Spinal cord (tissue), 10 donors: ENCODE data around the gene RAI1. TPM values are rescaled to one million over a fixed set of nuclear protein-coding genes. Genes with fewer than 3 reads are reported as not detected.

Experiments used
- DNase-seq, 6 donors: peaks; one replicate each; pipeline versions ENCODE4 v3.0.0 to v3.0.0-alpha.2; 2013 to 2015; ENCODE audit warnings: low spot score in 6 of 6, low read depth in 4 of 6
- H3K27ac ChIP-seq: one replicate; pipeline ENCODE4 v1.5.1; 2013; ENCODE audit warnings: low read depth, low read length, control low read depth
- H3K27me3 ChIP-seq: one replicate; pipeline ENCODE4 v1.6.1; 2013; ENCODE audit warnings: low read length; ENCODE audit not compliant: control insufficient read depth, insufficient read depth
- H3K36me3 ChIP-seq: one replicate; pipeline ENCODE4 v1.6.1; 2013; ENCODE audit warnings: low read length; ENCODE audit not compliant: control insufficient read depth, insufficient read depth
- H3K4me1 ChIP-seq: one replicate; pipeline ENCODE4 v1.6.1; 2013; ENCODE audit warnings: low read length; ENCODE audit not compliant: control insufficient read depth, insufficient read depth
- H3K4me3 ChIP-seq: one replicate; pipeline ENCODE4 v1.5.1; 2013; ENCODE audit warnings: low read depth, low read length, control low read depth
- H3K9me3 ChIP-seq: one replicate; pipeline ENCODE4 v1.6.1; 2013; ENCODE audit warnings: low read length; ENCODE audit not compliant: control insufficient read depth, insufficient read depth
- WGBS: methylation state at CpG from one replicate; pipeline ENCODE4 v1.1.5; 2013; ENCODE audit warnings: missing lambda C conversion rate; ENCODE audit not compliant: insufficient coverage; 5-methylcytosine and 5-hydroxymethylcytosine counted together
- polyA plus RNA-seq, 2 donors: library from polyadenylated mRNA; unstranded; fragments of 120-200 nt; gene quantifications; one replicate each; pipeline ENCODE4 v1.2.1, GENCODE V29; 2013; ENCODE audit not compliant: insufficient read length in 2 of 2
- total RNA-seq, 2 donors: library from RNA; depleted of rRNA in 1 of 2; stranded (reverse); fragments of 120-200 nt in 1 of 2; fragments of >200 nt in 1 of 2; gene quantifications; one replicate each; pipeline versions ENCODE4 v1.2.3 to v1.2.4, GENCODE V29; 2013 to 2014
- donor health status: healthy.

The RAI1 gene
- total and polyA plus RNA-seq, 4 donors, result 12.5 to 45.2 (median 25.3) TPM

- peaks cover 93% of the 10 kb centered on the region for H3K4me1 ChIP-seq
- no peak overlapping the region for H3K4me3 ChIP-seq
- no peak for DNase-seq
- H3K36me3 ChIP-seq, result peaks cover 25% of the 10 kb centered on the region
- H3K9me3 ChIP-seq, result no peaks in the 10 kb centered on the region
- no peak overlapping the region for H3K27ac ChIP-seq
- no peaks in the 10 kb centered on the region for H3K27me3 ChIP-seq
- WGBS, result 20% methylated on average over 1 of the region's 2 CpGs
Observed at GRCh38 chr17:17786998-17787397, 105.7 kb downstream of the RAI1 start.

GRCh38 chr17:17787568-17787967, 106.3 kb downstream of the RAI1 start:
- H3K4me1 ChIP-seq, result peaks cover 97% of the 10 kb centered on the region
- H3K9me3 ChIP-seq, result no peaks in the 10 kb centered on the region
- DNase-seq, result no peak
- no peaks in the 10 kb centered on the region for H3K27me3 ChIP-seq
- H3K4me3 ChIP-seq, result no peak overlapping the region
- WGBS, result 83% methylated on average over 4 of the region's 7 CpGs
- no peak overlapping the region for H3K27ac ChIP-seq
- H3K36me3 ChIP-seq, result peaks cover 25% of the 10 kb centered on the region

GRCh38 chr17:17788967-17789366, 107.7 kb downstream of the RAI1 start:
- no peak overlapping the region for H3K27ac ChIP-seq
- H3K36me3 ChIP-seq, result peaks cover 36% of the 10 kb centered on the region
- DNase-seq, result no peak
- no peak overlapping the region for H3K4me3 ChIP-seq
- no peaks in the 10 kb centered on the region for H3K9me3 ChIP-seq
- peaks cover 100% of the 10 kb centered on the region for H3K4me1 ChIP-seq
- H3K27me3 ChIP-seq, result no peaks in the 10 kb centered on the region
- WGBS, result 58% methylated on average over 5 of the region's 8 CpGs

GRCh38 chr17:17789410-17789809, 108.2 kb downstream of the RAI1 start:
- no peak for DNase-seq
- Histone ChIP-seq H3K36me3 (peaks cover 41% of the 10 kb centered on the region), H3K4me3 (no peak overlapping the region), H3K27ac (peak overlapping the region; percentile 4), H3K4me1 (peaks cover 100% of the 10 kb centered on the region), H3K27me3 (no peaks in the 10 kb centered on the region), H3K9me3 (no peaks in the 10 kb centered on the region)
- WGBS, result 76% methylated on average over 6 of the region's 6 CpGs

GRCh38 chr17:17789828-17790636, 108.8 kb downstream of the RAI1 start:
- 22% methylated on average over 4 of the region's 12 CpGs for WGBS
- no peaks in the 10 kb centered on the region for H3K9me3 ChIP-seq
- peak in 1 of 6 donors; percentile 94 for DNase-seq
- peaks cover 97% of the 10 kb centered on the region for H3K4me1 ChIP-seq
- H3K4me3 ChIP-seq, result no peak overlapping the region
- peak overlapping the region; percentile 4 for H3K27ac ChIP-seq
- no peaks in the 10 kb centered on the region for H3K27me3 ChIP-seq
- H3K36me3 ChIP-seq, result peaks cover 47% of the 10 kb centered on the region

DNA sequence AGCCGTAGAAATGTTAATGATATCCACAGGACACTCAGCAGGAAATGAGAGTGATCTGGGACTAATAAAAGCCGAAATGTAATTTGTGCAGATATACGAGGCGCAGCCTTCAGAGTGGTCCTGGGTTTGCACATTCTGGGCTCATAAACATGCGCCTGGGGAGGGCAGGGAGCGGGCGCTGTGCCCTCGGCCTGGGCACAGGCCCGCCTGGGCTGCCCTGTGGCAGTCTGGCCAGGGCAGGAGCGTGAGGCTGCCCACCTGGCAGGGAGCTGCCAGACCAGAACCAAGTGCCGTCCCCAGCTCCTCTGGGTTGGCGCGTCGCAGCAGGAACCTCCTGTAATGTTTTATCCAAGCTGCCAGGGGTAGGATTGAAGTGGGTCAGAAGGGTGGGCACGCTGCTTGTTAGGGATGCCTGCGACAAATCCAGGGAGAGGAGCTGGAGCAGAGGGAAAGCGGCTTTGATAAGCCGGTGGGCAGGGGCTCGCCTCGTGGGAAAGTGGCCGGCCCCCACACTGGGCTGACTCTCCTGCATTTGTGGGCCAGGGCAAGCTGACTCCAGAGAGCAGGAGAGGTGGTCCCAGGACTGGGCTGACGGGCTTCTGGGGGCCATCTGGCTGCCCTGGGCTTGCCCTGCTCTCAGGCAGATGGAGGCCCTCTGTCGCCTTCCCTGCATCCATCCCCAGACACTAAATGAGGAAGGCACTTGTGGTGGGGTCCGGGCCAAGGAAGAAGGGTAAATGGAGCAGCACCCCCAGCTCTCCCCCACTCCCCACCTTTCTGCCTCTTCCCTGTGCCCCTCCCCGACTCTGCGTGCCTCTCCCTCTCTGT, 109.6 kb downstream of the RAI1 start:
- no peaks in the 10 kb centered on the region for H3K27me3 ChIP-seq
- peaks cover 89% of the 10 kb centered on the region for H3K4me1 ChIP-seq
- H3K36me3 ChIP-seq, result peaks cover 51% of the 10 kb centered on the region
- 31% methylated on average over 24 of the region's 26 CpGs for WGBS
- DNase-seq, result no peak
- H3K9me3 ChIP-seq, result no peaks in the 10 kb centered on the region
- H3K4me3 ChIP-seq, result no peak overlapping the region
- no peak overlapping the region for H3K27ac ChIP-seq

- H3K27me3 ChIP-seq, result no peaks in the 10 kb centered on the region
- H3K27ac ChIP-seq, result peak overlapping the region; percentile 52
- H3K9me3 ChIP-seq, result no peaks in the 10 kb centered on the region
- 29% methylated on average over 17 of the region's 18 CpGs for WGBS
- H3K36me3 ChIP-seq, result peaks cover 60% of the 10 kb centered on the region
- no peak overlapping the region for H3K4me3 ChIP-seq
- peak in 2 of 6 donors; percentile 73 to 86 for DNase-seq
- peaks cover 77% of the 10 kb centered on the region for H3K4me1 ChIP-seq
Observed at GRCh38 chr17:17792037-17792550, 110.8 kb downstream of the RAI1 start.

- peaks cover 60% of the 10 kb centered on the region for H3K36me3 ChIP-seq
- DNase-seq, result peak in 2 of 6 donors; percentile 75 to 90
- no peaks in the 10 kb centered on the region for H3K9me3 ChIP-seq
- 8% methylated on average over 25 of the region's 38 CpGs for WGBS
- no peaks in the 10 kb centered on the region for H3K27me3 ChIP-seq
- peaks cover 70% of the 10 kb centered on the region for H3K4me1 ChIP-seq
- H3K27ac ChIP-seq, result peak overlapping the region; percentile 40
- no peak overlapping the region for H3K4me3 ChIP-seq
Observed at GRCh38 chr17:17792551-17793377, 111.5 kb downstream of the RAI1 start.
